ENCODE measurements around the gene UQCC2.

The UQCC2 gene

DNA sequence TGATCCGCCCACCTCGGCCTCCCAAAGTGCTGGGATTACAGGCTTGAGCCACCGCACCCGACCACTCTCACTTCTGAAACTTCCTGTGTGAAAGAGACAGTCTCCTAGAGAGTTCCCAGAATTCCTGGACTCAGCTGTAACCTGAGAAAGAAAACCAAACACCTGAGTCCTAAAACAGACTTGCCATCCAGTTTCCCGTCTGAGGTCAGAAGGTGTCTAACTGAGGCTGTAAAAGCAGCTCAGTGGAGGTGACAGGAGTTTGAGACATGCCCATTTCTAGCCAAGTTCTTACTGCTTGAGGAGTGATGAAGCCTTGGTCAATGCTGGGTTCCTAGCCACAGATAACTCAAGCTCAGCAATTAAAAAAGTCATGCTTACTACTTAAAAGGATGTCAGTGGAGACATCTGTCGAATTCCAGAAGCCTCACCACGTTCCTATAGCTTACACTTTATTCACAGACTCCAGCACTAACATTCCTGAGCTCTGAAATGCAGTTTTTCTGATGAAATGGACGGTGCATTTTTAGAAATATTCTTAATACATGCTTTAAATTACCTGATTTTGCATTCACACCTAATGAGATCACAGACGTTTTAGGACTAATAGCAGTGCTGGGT is 6.1 kb downstream of the UQCC2 start:
- DNase-seq, result no peak

DNA sequence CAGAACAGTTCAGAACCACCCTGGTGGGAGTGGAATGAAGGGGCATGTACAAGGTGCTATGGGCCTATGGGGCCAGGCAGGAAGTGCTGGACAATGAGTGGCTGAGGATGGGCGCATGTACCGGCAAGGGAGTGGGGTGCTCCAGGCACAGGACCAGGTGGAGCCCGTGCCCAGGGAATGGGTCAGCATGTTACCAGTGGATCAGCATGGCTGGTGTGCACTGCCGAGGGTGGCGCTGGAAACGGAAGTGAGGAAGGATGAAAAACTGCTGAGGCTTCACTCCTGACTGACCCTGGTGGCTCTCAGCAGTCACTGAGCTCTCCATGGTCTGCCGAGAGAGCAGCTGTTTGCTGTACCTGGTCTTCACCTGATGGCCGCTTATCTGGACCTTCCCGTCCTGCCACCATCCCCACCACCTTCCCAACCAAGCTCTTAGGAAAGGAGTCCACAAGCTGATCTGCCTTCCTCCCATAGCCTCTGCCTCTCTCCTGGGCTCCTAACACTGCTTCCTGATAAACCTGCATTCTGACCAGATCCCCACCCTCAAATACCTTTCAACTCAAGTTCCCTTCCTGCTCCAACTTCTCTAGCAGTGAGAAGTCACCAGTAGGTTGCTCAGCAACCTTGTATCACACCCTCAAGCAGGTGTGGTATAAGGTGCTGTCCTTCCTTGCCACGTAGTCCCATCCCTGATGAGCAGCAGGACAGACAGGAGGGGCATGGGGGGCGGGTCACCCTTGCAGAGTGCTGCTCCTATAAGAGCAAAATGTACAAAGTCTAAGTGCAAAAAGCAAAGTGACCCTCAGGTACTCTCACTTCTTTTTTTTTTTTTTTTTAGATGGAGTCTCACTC is 7.1 kb downstream of the UQCC2 start:
- no peak for DNase-seq

DNA sequence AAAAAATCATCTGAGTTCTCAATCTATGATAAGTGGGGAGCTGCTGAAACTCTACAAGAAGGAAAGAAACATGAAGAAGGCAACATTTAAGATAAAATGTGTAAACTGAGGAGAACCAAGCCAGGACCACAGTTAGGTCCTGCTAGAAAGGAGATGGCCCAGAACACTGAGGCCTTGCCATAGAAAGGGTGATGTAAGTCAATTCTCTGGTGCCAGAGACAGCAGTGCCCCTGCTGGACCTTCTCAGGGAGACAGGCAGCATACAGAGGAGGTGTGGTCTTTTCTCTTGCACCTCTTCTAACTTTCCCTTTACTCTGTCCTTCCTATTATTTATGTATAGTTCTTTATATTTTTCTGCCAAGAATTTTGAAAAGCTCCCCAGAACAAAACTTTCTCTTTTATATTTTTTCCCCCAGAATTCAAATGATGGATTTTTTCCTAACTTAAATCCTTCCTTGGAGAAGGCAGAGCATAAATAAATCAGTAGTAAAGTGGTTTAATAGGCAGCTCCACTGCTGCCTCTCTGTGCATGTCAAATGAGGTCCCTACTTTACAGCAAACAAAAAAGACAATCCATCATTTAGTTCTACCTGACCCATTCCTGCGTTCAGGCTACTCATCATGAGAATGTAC is 9.0 kb downstream of the UQCC2 start:
- no peak for DNase-seq

DNA sequence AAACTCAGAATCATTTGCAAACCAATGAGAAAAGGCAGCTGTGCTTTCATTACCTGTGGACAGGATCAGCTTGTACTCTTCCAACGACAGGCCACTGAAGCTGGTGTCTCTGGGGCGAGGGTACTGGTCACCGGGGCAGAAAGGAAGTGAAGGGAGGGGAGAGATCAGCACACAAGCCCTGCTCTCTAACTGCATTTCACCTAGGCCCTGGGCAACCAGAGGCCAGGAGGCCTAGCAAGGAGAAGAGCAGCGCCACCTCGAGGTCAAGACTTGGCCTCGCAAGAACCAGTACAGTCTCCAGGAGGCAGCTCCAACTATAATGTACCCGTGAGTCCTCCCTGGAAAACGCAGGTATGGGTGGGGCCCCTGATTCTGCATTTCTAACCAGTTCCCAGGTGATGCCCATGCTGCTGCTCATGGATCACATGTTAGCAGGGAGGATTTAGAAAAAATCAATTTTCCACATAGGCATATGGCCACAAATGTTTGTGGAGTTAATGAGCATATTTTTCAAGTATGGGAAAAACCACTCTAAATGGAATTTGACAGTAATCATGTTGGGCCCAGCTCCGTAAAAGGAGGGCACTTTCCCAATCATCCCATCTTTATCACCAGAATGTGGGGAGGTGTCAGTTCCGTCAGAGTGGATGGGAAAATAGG is 11.0 kb downstream of the UQCC2 start:
- peak; percentile 56 for DNase-seq

DNA sequence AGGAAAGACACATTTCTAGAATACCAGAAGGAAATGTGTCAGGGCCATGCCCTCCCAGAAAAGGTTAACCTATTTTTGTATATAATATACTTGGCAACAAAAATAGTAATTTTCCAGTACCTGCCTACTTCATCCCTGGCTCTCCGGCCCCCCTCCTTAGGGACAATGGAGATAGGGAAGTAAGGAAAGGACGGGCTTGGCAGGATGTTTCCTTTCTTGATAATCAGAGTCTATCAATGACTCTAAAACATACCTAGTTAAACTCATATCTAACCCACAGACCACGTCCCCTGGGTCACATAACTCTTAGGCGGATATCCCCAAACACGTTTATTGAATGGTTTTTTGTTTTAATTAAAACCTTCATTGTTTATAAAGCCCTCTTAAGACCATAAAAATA is 11.8 kb downstream of the UQCC2 start:
- no peak for DNase-seq

DNA sequence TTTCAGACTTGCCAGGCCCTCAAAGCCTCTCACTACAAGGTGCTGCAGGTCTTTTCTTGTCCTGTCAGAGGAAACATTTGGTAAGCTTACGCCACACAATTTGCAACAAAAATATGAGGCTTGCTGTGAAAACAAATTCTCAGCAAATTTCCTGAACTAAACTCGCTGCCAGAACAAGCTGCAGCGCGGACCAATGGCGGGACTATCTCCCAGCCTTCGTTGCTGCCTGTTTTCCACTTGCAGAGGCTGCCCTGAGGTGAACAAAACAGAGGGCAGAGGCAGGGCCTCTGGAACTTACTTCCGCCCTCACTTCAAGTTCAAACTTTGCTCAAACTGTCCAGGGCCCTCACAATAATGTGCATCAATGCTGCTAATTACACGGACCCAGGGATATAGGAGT is 12.4 kb downstream of the UQCC2 start:
- DNase-seq, result no peak

DNA sequence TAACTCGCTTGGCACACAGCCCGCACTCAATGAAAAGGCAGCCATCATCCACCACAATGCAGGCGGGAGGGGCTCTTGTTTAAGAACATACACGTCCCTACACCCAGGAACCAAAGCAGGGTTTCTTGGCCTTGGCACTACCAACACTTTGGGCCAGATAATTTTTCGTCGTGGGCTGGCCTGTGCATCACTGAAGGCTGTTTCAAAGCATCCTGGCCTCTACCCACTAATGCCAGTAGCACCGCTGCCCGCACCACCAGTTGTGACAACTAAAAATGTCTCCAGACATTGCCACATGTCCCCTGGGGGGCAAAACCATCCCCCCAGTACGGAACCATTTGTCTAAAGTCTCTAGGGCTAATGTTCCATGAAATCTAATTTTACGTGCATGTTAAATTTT is 13.0 kb downstream of the UQCC2 start:
- DNase-seq, result no peak

DNA sequence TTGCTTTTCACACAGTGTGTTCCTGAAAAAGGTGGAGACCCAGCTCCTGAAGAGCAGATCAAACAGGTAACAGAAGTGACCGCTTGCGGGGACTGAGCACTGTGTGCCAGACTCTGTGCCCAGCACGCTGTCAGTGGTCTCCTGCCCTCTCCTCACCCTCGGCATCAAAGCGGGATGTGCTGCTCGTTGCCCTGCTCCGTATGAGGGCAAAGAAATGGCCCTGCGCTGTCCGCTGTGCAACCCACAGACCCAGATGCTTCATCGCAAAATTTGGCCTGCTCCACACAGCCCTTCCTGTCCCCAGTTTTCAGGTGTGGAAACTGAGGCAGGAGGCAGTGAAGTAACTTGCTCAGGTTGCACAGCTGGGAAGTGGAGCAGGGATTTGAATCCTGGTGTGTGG is 13.7 kb downstream of the UQCC2 start:
- no peak for DNase-seq

DNA sequence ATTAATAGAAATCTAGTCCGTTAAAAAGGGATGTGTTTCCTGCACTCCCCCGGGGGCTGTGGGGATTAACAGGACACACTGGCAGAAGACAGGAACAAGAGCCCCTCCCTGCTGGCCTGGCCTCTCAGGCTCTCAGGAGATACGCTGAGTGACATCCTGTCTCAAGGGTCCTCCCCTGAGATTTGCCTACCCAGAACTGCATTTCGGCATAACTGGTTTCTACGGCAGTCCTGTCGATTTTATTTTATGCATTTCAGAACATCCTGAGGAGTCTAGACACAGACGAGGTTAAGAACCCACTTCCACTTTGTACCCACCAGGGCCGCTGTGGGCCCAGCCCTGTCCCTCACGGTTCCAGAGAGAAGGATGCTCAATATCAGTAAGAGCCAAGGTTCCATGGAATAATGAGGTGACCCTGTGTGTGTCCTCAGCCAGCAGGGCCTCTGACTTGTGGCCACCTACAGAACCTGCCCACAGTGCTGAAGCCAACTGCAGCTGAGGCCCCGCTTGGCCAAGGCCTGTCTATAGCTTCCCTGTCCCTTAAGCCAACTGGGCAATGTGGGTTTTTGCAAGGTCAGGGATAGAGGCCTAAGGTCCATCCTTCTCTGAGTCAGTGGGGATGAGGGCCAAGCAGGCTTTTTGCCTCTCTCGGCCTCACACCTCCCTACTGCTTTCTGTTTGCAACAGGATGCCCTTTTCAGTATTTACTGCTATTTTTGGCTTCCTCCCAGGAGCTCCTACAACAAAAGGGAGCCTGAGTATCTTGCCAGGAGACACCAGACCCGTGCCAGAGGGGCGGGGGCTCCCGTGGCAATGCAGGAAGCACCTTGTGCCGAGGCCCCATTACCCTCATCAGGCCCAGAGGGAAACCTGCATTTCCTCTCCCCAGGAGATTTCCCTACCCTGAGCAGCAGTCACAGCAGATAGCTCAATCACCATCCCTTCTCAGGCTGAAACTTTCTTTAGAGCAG is 14.7 kb downstream of the UQCC2 start:
- DNase-seq, result no peak

DNA sequence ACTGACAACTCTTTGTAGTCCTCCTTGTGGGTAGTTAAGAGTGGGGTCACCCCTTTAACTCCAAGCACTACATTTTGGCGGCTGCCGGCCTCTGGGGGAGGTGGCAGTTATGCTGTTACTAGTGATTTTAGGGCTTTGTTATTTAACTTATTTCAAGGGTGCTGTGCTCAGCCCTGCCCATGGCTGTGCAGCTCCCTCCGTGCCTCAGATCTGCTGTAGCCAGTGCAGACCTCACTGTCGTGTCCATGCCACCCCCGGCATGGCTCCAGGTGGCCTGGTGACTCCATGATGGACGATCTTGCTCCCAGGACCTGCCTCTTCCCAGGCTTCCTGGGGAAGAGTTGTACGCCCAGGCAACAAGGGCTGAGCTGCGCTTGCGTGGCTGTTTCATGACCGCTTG is 15.4 kb downstream of the UQCC2 start:
- no peak for DNase-seq

DNA sequence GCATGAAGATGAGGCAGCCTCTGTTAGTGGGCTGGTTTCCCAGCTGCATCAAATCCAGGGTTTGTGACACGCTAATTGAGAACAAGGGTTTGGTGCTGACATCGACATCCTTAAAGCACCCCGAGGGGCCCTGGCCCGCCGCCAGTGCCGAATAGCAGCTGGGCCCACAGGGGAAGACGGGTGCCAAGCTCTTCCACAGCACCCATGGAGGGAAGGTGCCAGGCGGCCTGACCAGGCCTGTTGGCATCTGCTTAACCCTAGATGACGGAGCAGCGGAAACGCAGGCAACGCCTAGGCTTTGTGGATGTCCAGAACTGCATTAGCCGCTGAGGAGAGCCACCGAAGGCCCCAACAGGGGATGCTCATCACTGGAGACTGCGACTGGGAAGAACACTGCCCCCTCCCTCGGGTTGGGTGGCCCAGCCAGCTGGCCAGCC is 16.0 kb downstream of the UQCC2 start:
- DNase-seq, result no peak

DNA sequence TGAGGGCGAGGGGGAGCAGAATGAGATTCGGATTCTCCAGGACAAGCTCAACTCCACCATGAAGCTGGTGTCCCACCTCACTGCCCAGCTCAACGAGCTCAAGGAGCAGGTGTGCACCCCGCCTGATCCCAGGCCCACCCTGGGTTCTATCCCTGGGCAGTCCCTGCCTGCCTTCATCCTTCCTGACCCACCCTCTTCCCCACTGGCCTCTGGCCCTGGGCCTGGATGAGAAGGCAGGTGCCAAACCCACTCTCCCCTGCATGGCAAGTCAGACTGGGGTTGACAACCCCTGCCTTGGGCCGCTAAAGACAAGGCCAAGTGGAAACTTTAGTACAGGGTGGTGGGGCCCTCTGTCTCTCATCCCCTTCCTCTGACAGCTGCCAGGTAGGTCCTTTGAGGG is 16.5 kb downstream of the UQCC2 start:
- DNase-seq, result no peak

DNA sequence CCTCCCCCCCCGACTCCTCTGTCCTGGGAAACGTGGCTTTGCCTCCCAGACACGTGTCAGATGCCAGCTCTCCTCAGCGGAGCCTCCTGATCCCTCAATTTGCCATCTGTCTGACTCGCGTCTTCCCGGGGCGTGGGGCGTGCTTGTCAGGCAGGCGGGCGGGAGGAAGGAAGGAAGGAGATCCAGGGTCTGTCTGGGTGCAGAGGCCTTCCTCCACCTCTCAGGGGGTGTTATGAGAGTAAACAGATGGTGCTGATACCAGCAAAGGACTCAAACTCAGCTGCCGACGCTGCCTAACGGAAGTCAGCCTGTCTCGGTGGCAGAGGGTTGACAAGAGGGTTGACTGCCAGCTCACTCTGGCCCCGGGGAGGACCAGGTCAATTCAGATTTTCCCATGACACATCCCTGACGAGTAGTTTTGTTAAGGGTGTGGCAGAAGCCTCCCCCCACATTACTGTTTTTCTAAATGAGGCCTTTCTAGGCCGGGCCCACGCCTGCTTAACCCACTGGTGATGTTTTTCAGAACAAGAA is 17.0 kb downstream of the UQCC2 start:
- DNase-seq, result peak; percentile 57

DNA sequence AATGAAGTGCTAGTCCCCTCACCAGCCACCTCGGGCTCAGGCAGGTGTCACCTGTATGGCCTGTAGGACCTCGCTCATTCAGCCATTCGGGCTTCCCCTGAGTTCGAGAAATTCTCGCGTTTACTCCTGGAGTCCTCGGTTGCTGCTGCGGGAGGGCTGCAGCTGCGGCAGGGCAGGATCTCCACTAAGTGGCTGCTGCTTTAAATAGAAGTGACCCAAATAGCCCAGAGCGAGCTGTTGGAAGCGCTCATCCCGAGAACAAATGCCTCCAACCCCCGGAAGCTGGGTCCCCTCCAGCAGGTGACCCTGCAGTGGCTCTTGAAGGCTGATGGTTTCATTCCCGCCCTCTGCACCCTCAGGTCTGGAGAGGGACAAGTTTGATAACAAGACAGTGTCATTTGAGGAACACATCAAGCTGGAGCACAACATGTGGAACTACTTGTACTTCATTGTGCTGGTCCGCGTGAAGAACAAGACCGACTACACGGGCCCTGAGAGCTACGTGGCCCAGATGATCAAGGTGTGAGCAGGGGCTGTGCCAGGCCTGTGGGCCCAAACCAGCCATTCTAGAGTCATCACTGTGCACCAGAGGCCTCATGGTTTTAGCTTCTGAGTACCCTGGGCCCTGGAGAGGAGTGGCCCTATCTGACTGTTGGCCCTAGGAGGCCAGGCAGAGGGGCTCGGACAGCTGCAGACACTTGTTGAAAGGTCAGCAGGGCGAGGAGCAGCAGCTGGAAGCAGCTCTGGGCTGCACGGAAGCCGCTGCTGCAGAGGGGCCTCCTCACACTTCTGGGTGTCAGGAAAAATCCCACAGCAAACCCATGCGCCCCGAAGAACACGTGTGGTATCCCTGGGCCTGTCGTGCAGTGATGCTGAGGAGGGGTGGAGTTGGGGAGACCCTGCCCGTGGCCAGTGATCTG is 18.1 kb downstream of the UQCC2 start:
- DNase-seq, result no peak

DNA sequence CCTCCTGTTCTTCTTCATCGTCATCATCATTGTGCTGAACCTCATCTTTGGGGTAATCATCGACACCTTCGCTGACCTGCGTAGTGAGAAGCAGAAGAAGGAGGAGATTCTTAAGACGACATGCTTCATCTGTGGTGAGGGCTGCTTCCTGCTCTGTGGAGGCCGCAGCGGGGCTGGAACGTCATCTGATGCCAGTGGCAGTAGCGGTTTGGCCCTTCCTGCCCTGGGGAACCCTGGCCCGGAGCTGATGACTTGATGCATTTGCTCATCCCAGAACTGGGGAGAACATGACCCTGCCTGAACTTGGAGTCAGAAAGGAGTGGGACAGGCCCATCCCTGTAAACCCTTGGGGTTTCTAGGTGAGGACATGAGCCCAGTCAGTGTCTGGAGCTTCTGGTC is 18.7 kb downstream of the UQCC2 start:
- peak; percentile 18 for DNase-seq

DNA sequence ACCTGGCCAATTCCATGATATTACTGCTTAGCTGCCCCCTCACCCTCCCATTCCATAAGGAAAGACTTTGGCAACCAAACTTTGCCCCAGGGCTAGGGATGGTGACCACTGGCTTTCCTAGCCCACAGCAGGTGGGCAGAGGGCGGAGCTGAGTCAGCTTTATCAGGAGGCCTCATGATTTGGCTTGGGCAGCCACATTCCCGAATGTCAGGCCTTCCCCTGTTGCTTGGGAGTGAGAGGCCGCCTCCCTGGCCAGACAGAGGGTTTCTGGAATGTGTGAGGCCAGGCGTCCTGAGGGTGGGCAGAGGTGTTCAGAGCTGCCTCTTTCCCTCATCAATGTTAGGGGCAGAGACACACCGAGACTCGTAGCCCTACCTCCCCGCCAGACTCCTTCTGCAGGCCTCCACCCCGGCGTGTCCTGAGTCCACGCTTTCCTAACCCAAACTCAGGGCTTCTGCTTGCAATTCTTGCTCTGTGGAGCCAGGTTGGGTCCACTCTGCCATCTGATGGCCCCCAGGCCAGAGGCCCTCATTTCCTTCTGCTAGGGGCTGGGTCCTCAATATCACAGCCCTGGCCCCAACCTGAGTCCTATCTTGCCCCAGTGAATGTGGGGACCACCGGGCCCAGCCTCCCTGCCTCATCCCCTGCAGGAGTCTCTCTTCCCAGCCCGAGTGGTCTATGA is 19.3 kb downstream of the UQCC2 start:
- DNase-seq, result no peak

DNA sequence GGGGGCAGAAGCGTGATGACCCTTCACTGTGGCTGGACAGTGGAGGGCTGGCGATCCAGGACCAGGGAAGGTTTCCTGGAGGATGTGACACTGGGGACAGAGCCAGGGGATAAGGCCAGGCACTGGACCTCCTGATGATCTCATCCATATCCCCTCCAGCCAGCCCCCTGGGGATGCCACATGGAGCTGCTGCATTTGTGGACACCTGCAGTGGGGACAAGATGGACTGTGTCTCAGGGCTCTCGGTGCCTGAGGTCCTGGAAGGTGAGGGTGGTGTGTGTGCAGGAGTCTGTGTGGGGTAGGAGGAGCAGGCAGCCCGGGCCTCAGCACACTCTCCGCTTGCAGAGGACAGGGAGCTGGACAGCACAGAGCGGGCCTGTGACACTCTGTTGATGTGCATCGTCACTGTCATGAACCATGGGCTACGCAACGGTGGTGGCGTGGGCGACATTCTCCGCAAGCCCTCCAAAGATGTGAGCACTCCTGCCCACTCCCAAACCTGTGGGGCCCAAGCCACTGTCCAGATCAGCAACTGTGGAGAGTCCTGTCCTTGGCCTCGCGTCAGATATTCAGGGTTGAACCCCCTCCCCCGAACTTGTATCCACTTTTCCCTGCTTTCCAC is 19.9 kb downstream of the UQCC2 start:
- no peak for DNase-seq

DNA sequence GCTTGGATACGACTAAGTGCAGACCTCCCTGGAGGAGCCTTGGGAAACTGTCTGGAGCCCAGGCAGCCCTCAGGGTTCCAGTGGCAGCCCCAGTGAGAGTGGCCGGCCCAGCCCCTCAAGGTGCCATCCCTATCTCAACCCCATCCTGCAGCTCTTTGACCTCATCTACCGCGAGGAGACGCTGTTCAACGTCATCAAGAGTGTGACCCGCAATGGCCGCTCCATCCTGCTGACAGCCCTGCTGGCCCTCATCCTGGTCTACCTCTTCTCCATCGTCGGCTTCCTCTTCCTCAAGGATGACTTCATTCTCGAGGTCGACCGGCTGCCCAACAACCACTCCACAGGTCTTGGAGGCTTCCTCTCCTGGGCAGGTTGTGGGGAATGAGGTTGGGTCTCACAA is 20.7 kb downstream of the UQCC2 start:
- no peak for DNase-seq

DNA sequence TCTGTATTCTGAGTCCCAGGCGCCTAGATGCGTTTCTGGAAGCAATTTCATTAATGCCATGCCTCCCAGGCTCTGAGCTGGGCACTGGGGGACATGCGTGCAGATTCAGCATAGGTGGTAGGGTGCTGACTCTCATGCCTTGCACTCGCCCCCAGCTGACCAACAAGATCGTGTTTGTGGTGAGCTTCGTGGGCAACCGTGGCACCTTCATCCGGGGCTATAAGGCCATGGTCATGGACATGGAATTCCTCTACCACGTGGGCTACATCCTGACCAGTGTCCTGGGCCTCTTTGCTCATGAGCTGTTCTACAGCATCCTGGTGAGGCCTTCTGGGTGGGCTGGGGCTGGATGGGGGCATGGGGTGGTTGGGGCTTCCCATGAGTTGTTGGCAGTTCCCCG is 21.6 kb downstream of the UQCC2 start:
- DNase-seq, result no peak

DNA sequence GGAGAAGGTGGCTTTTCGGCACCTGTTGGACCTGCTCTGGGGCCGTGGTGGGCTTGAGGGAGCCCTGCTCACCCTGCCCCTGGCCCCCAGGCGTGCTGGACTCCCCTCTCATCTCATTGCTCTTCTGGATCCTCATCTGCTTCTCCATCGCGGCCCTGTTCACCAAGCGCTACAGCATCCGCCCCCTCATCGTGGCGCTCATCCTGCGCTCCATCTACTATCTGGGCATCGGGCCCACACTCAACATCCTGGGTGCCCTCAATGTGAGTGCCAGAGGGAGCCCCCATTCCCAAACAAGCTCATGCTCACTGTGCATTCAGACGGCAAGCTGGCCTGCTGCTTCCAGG is 22.4 kb downstream of the UQCC2 start:
- DNase-seq, result no peak

All from activated T-cell treated with anti-CD3 and anti-CD28 coated beads for 4 hours (primary cell).